ENCODE data around the gene TMEM100. TPM values are rescaled to one million over a fixed set of nuclear protein-coding genes. Genes with fewer than 3 reads are reported as not detected.
"Not testable (repeated sequence)": the region's sequence is repeated elsewhere in the genome, so short reads cannot be mapped to it uniquely, and the experiment has no call there.

Gene TMEM100
- total RNA-seq, 1 donor = 0.36 TPM

- DNase-seq (ENCODE audit: insufficient read length, low spot score, missing footprints) = no peak
- Histone ChIP-seq H3K27me3 (ENCODE audit: insufficient read depth, low read length) (peaks cover 13% of the 10 kb centered on the region), H3K4me3 (ENCODE audit: insufficient read depth, low read length) (no peak overlapping the region), H3K27ac (ENCODE audit: low read depth, low read length) (no peak overlapping the region), H4K20me1 (ENCODE audit: insufficient read depth, low read length) (no peaks in the 10 kb centered on the region), H3K36me3 (ENCODE audit: insufficient read depth, low read length) (no peaks in the 10 kb centered on the region), H3K79me2 (ENCODE audit: insufficient read depth, low read length) (no peaks in the 10 kb centered on the region), H3K4me1 (ENCODE audit: insufficient read depth, low read length) (no peaks in the 10 kb centered on the region), H3K9me3 (ENCODE audit: low read depth, low read length) (no peaks in the 10 kb centered on the region), H3K4me2 (ENCODE audit: insufficient read depth, low read length) (no peak overlapping the region), H2AFZ (ENCODE audit: low read length) (no peak overlapping the region)
- no peak for TF ChIP-seq CTCF (IDR thresholded peaks at IDR 0.05; ENCODE audit: extremely low read depth, low read depth, low read length)
These were observed 48.7 kb downstream of the TMEM100 start for GRCh38 chr17:55673743-55674506.

GRCh38 chr17:55672585-55673501, 49.8 kb downstream of the TMEM100 start:
- no peak overlapping the region for H3K27ac ChIP-seq (ENCODE audit: low read depth, low read length)
- DNase-seq (ENCODE audit: insufficient read length, low spot score, missing footprints) = no peak
- H3K4me1 ChIP-seq (ENCODE audit: insufficient read depth, low read length) = no peaks in the 10 kb centered on the region
- H3K4me2 ChIP-seq (ENCODE audit: insufficient read depth, low read length) = no peak overlapping the region
- H4K20me1 ChIP-seq (ENCODE audit: insufficient read depth, low read length) = no peaks in the 10 kb centered on the region
- H2AFZ ChIP-seq (ENCODE audit: low read length) = no peak overlapping the region
- no peak overlapping the region for H3K4me3 ChIP-seq (ENCODE audit: insufficient read depth, low read length)
- no peaks in the 10 kb centered on the region for H3K79me2 ChIP-seq (ENCODE audit: insufficient read depth, low read length)
- H3K27me3 ChIP-seq (ENCODE audit: insufficient read depth, low read length) = peaks cover 8% of the 10 kb centered on the region
- no peaks in the 10 kb centered on the region for H3K36me3 ChIP-seq (ENCODE audit: insufficient read depth, low read length)
- no peaks in the 10 kb centered on the region for H3K9me3 ChIP-seq (ENCODE audit: low read depth, low read length)
- TF ChIP-seq CTCF (IDR thresholded peaks at IDR 0.05; ENCODE audit: extremely low read depth, low read depth, low read length) = no peak

- H3K27ac ChIP-seq (ENCODE audit: low read depth, low read length); H4K20me1 ChIP-seq (ENCODE audit: insufficient read depth, low read length): not testable (repeated sequence)
These were observed 50.7 kb downstream of the TMEM100 start for GRCh38 chr17:55672010-55672409.

More at GRCh38 chr17:55672010-55672409, 50.7 kb downstream of the TMEM100 start:
- H3K27me3 ChIP-seq (ENCODE audit: insufficient read depth, low read length); H3K79me2 ChIP-seq (ENCODE audit: insufficient read depth, low read length); H2AFZ ChIP-seq (ENCODE audit: low read length); H3K4me1 ChIP-seq (ENCODE audit: insufficient read depth, low read length); H3K4me3 ChIP-seq (ENCODE audit: insufficient read depth, low read length); H3K4me2 ChIP-seq (ENCODE audit: insufficient read depth, low read length); H3K36me3 ChIP-seq (ENCODE audit: insufficient read depth, low read length); DNase-seq (ENCODE audit: insufficient read length, low spot score, missing footprints); H3K9me3 ChIP-seq (ENCODE audit: low read depth, low read length): not testable (repeated sequence)

Other genes with a start within 250 kb of the TMEM100 start
- not detected in 2 replicates for gene SMIM36, start 211.4 kb downstream of the TMEM100 start, total RNA-seq
- gene PCTP, start 28.2 kb upstream of the TMEM100 start, total RNA-seq = 9.4 and 9.8 TPM in 2 replicates

Measured in osteoblast (primary cell).